ENCODE data around the gene SSBP3. TPM values are rescaled to one million over a fixed set of nuclear protein-coding genes. Genes with fewer than 3 reads are reported as not detected.

Gene SSBP3
- total RNA-seq, 1 experiment from 2014 or later = 42.1 TPM

- Mint-ChIP-seq H3K36me3 (ENCODE audit: insufficient read depth, unreplicated experiment) (peaks cover 19% of the 10 kb centered on the region), H3K9me3 (ENCODE audit: unreplicated experiment) (no peaks in the 10 kb centered on the region), H3K4me1 (ENCODE audit: low read depth, unreplicated experiment) (no peaks in the 10 kb centered on the region), H3K27ac (ENCODE audit: unreplicated experiment) (no peak overlapping the region), H3K27me3 (ENCODE audit: insufficient read depth, unreplicated experiment) (no peaks in the 10 kb centered on the region), H3K4me3 (ENCODE audit: unreplicated experiment) (no peak overlapping the region)
- no TSS peak for BruUV-seq (replicated peaks)
- ChIA-PET POLR2A (no interaction called here), CTCF (no interaction called here)
- TF ChIP-seq CTCF (IDR thresholded peaks at IDR 0.05; ENCODE audit: insufficient read depth in 1 of 2, low read depth in 1 of 2, low read length in 1 of 2, severe bottlenecking in 1 of 2, unreplicated experiment in 1 of 2) = no peak
- H3K36me3 ChIP-seq (ENCODE audit: control insufficient read depth, insufficient read depth, low read length) = no peaks in the 10 kb centered on the region; the same call in 1 of the 2 replicates
- H3K9me3 ChIP-seq = no peaks in the 10 kb centered on the region
- no peaks in the 10 kb centered on the region for H3K4me1 ChIP-seq
- H3K4me3 ChIP-seq (ENCODE audit: low read depth, low read length) = no peak overlapping the region
- intact Hi-C loops (cut with micrococcal nuclease; ENCODE audit: unreplicated experiment) = no loop called here
- no peak for DNase-seq
- H3K27me3 ChIP-seq (replicated peaks; ENCODE audit: control insufficient read depth, insufficient read depth, low read length) = no peaks in the 10 kb centered on the region
Observed at GRCh38 chr1:54248966-54249365, 157.2 kb downstream of the SSBP3 start.

GRCh38 chr1:54247863-54248515 lies 158.2 kb downstream of the SSBP3 start:
- H3K9me3 ChIP-seq = no peaks in the 10 kb centered on the region
- peaks cover 22% of the 10 kb centered on the region for H3K36me3 Mint-ChIP-seq (ENCODE audit: insufficient read depth, unreplicated experiment)
- no peak for DNase-seq
- no peaks in the 10 kb centered on the region for H3K27me3 Mint-ChIP-seq (ENCODE audit: insufficient read depth, unreplicated experiment)
- H3K4me1 Mint-ChIP-seq (ENCODE audit: low read depth, unreplicated experiment) = no peaks in the 10 kb centered on the region
- no peak overlapping the region for H3K27ac Mint-ChIP-seq (ENCODE audit: unreplicated experiment)
- intact Hi-C loops (cut with micrococcal nuclease; ENCODE audit: unreplicated experiment) = no loop called here
- H3K36me3 ChIP-seq (ENCODE audit: control insufficient read depth, insufficient read depth, low read length) = no peaks in the 10 kb centered on the region; the same call in 1 of the 2 replicates
- ChIA-PET POLR2A (no interaction called here), CTCF (no interaction called here)
- no peak for TF ChIP-seq CTCF (IDR thresholded peaks at IDR 0.05; ENCODE audit: insufficient read depth in 1 of 2, low read depth in 1 of 2, low read length in 1 of 2, severe bottlenecking in 1 of 2, unreplicated experiment in 1 of 2)
- H3K27me3 ChIP-seq (replicated peaks; ENCODE audit: control insufficient read depth, insufficient read depth, low read length) = no peaks in the 10 kb centered on the region
- H3K9me3 Mint-ChIP-seq (ENCODE audit: unreplicated experiment) = no peaks in the 10 kb centered on the region
- no peak overlapping the region for H3K4me3 ChIP-seq (ENCODE audit: low read depth, low read length)
- H3K4me3 Mint-ChIP-seq (ENCODE audit: unreplicated experiment) = no peak overlapping the region
- H3K4me1 ChIP-seq = no peaks in the 10 kb centered on the region
- BruUV-seq (replicated peaks) = no TSS peak

GRCh38 chr1:54246116-54246721 lies 160.0 kb downstream of the SSBP3 start:
- CTCF ChIA-PET = no interaction called here
- DNase-seq = no peak
- H3K9me3 ChIP-seq = no peaks in the 10 kb centered on the region
- POLR2A ChIA-PET = no interaction called here
- no peak overlapping the region for H3K4me3 Mint-ChIP-seq (ENCODE audit: unreplicated experiment)
- H3K27me3 ChIP-seq (replicated peaks; ENCODE audit: control insufficient read depth, insufficient read depth, low read length) = no peaks in the 10 kb centered on the region
- H3K36me3 ChIP-seq (ENCODE audit: control insufficient read depth, insufficient read depth, low read length) = no peaks in the 10 kb centered on the region; the same call in none of the 2 replicates
- H3K4me1 ChIP-seq = no peaks in the 10 kb centered on the region
- no peak overlapping the region for H3K4me3 ChIP-seq (ENCODE audit: low read depth, low read length)
- H3K36me3 Mint-ChIP-seq (ENCODE audit: insufficient read depth, unreplicated experiment) = peaks cover 27% of the 10 kb centered on the region
- no TSS peak for BruUV-seq (replicated peaks)
- H3K4me1 Mint-ChIP-seq (ENCODE audit: low read depth, unreplicated experiment) = no peaks in the 10 kb centered on the region
- H3K27ac Mint-ChIP-seq (ENCODE audit: unreplicated experiment) = no peak overlapping the region
- H3K27me3 Mint-ChIP-seq (ENCODE audit: insufficient read depth, unreplicated experiment) = no peaks in the 10 kb centered on the region
- no peak for TF ChIP-seq CTCF (IDR thresholded peaks at IDR 0.05; ENCODE audit: insufficient read depth in 1 of 2, low read depth in 1 of 2, low read length in 1 of 2, severe bottlenecking in 1 of 2, unreplicated experiment in 1 of 2)
- no peaks in the 10 kb centered on the region for H3K9me3 Mint-ChIP-seq (ENCODE audit: unreplicated experiment)
- intact Hi-C loops (cut with micrococcal nuclease; ENCODE audit: unreplicated experiment) = no loop called here
